NCI-H524 (cell line): Measurements from ENCODE around the gene CD47.
A peak's percentile ranks its signal among the peaks of the same experiment; 100 is the strongest.

Experiments used
- DNase-seq, 2 experiments: peaks; one replicate each; lab custom pipeline; 2025; lab: John Stamatoyannopoulos, UW

Gene CD47

GRCh38 chr3:108053067-108053466 lies 37.8 kb downstream of the CD47 start:
- no peak for DNase-seq

GRCh38 chr3:108051005-108051404 lies 39.8 kb downstream of the CD47 start:
- no peak for DNase-seq

- no peak for DNase-seq
Observed at GRCh38 chr3:108047987-108048386, 42.8 kb downstream of the CD47 start.

- DNase-seq: no peak
Observed at GRCh38 chr3:108046247-108046646, 44.6 kb downstream of the CD47 start.

- DNase-seq: no peak
Observed at GRCh38 chr3:108044699-108045098, 46.1 kb downstream of the CD47 start.

GRCh38 chr3:108042300-108042699 lies 48.5 kb downstream of the CD47 start:
- DNase-seq: no peak

GRCh38 chr3:108041253-108041652 lies 49.6 kb downstream of the CD47 start:
- DNase-seq: no peak

GRCh38 chr3:108037770-108038169 lies 53.1 kb downstream of the CD47 start:
- DNase-seq: peak; percentile 87 to 98

- DNase-seq: peak; percentile 82 to 91
Observed at GRCh38 chr3:108036984-108037741, 53.7 kb downstream of the CD47 start.

GRCh38 chr3:108036401-108036800 lies 54.4 kb downstream of the CD47 start:
- DNase-seq: no peak

GRCh38 chr3:108035751-108036150 lies 55.1 kb downstream of the CD47 start:
- no peak for DNase-seq

- DNase-seq: no peak
Observed at GRCh38 chr3:108031895-108032294, 58.9 kb downstream of the CD47 start.

GRCh38 chr3:108030960-108031359 lies 59.9 kb downstream of the CD47 start:
- DNase-seq: no peak

GRCh38 chr3:108029466-108029865 lies 61.4 kb downstream of the CD47 start:
- DNase-seq: no peak

- DNase-seq: no peak
Observed at GRCh38 chr3:108028896-108029295, 61.9 kb downstream of the CD47 start.

- DNase-seq: no peak
Observed at GRCh38 chr3:108025177-108025576, 65.7 kb downstream of the CD47 start.

- no peak for DNase-seq
Observed at GRCh38 chr3:108024146-108024850, 66.5 kb downstream of the CD47 start.

- no peak for DNase-seq
Observed at GRCh38 chr3:108022256-108023150, 68.3 kb downstream of the CD47 start.

GRCh38 chr3:108021533-108021932 lies 69.3 kb downstream of the CD47 start:
- DNase-seq: no peak

- no peak for DNase-seq
Observed at GRCh38 chr3:108021131-108021530, 69.7 kb downstream of the CD47 start.

GRCh38 chr3:108018552-108018951 lies 72.3 kb downstream of the CD47 start:
- DNase-seq: no peak

- peak in 1 of 2 experiments; percentile 52 for DNase-seq
Observed at GRCh38 chr3:108017587-108017986, 73.2 kb downstream of the CD47 start.

GRCh38 chr3:108014943-108015342 lies 75.9 kb downstream of the CD47 start:
- no peak for DNase-seq
